Hematopoietic multipotent progenitor cell treated with erythropoietin and hydrocortisone succinate and interleukin-3 and kit ligand, for 15 days (in vitro differentiated cells): ENCODE results near the gene AGXT.

Experiments used
- DNase-seq: peaks from one replicate; pipeline ENCODE4 v3.0.0-alpha.2; 2015; ENCODE audit warnings: low spot score

Gene AGXT

GRCh38 chr2:240899468-240899865 lies 30.8 kb downstream of the AGXT start:
- DNase-seq: no peak

GRCh38 chr2:240900141-240900860 lies 31.7 kb downstream of the AGXT start:
- DNase-seq: no peak

GRCh38 chr2:240901986-240902614 lies 33.5 kb downstream of the AGXT start:
- no peak for DNase-seq

- no peak for DNase-seq
Measured at GRCh38 chr2:240902615-240903041, 34.0 kb downstream of the AGXT start.

GRCh38 chr2:240903191-240904060 lies 34.8 kb downstream of the AGXT start:
- no peak for DNase-seq

GRCh38 chr2:240904216-240905175 lies 35.9 kb downstream of the AGXT start:
- no peak for DNase-seq

GRCh38 chr2:240905176-240905781 lies 36.7 kb downstream of the AGXT start:
- DNase-seq: no peak

GRCh38 chr2:240906141-240906910 lies 37.7 kb downstream of the AGXT start, which contains the start of gene CROCC2:
Gene CROCC2, plus strand, starts transcription at chr2:240906336. Its CDS starts 178 bp downstream, at chr2:240906514.
- DNase-seq: no peak

GRCh38 chr2:240906911-240907590 lies 38.4 kb downstream of the AGXT start:
- DNase-seq: no peak

- DNase-seq: no peak
Measured at GRCh38 chr2:240909216-240909974, 40.8 kb downstream of the AGXT start.

- DNase-seq: no peak
Measured at GRCh38 chr2:240911641-240912265, 43.1 kb downstream of the AGXT start.

- no peak for DNase-seq
Measured at GRCh38 chr2:240912878-240913809, 44.5 kb downstream of the AGXT start.

GRCh38 chr2:240913810-240914644 lies 45.4 kb downstream of the AGXT start:
- DNase-seq: peak; percentile 27

- no peak for DNase-seq
Measured at GRCh38 chr2:240914645-240915525, 46.3 kb downstream of the AGXT start.
